HCT116 (cell line): ENCODE results near the gene TFCP2.

ENCODE experiments used
- EZH2phosphoT487 ChIP-seq: fragments of 200-600 bp; IDR thresholded peaks from 2 replicates; pipeline ENCODE4 v1.6.1; 2018; ENCODE audit warnings: antibody characterized with exemption, borderline replicate concordance
- POLR2AphosphoS5 ChIP-seq: IDR thresholded peaks from 2 replicates; pipeline ENCODE4 v1.6.1; 2011; ENCODE audit warnings: mild to moderate bottlenecking, low read depth, low read length, moderate library complexity
- SP1 ChIP-seq: IDR thresholded peaks from 2 replicates; pipeline ENCODE4 v1.6.1; 2012; ENCODE audit warnings: low read depth
- ZNF274 ChIP-seq: fragments of 200-500 bp; sonication (Bioruptor generic); IDR thresholded peaks from 2 replicates; pipeline ENCODE4 v1.6.1; 2014; ENCODE audit warnings: mild to moderate bottlenecking, low read depth, low read length, inconsistent platforms
- TF ChIP-seq, protein P1 (sequence below), 3 experiments: fragments of 200-600 bp in 1 of 3; sonication (generic) in 1 of 3; IDR thresholded peaks in 2 of 3; conservative IDR thresholded peaks in 1 of 3; 2 replicates each; pipeline ENCODE4 v1.5.1; 2012 to 2017; ENCODE audit warnings: low read depth in 2 of 3, low read length in 2 of 3, antibody characterized with exemption in 1 of 3, borderline replicate concordance in 1 of 3, control low read depth in 1 of 3, mild to moderate bottlenecking in 1 of 3, mixed read lengths in 1 of 3, mixed run types in 1 of 3, moderate library complexity in 1 of 3; ENCODE audit not compliant: insufficient read depth in 1 of 3

DNA sequence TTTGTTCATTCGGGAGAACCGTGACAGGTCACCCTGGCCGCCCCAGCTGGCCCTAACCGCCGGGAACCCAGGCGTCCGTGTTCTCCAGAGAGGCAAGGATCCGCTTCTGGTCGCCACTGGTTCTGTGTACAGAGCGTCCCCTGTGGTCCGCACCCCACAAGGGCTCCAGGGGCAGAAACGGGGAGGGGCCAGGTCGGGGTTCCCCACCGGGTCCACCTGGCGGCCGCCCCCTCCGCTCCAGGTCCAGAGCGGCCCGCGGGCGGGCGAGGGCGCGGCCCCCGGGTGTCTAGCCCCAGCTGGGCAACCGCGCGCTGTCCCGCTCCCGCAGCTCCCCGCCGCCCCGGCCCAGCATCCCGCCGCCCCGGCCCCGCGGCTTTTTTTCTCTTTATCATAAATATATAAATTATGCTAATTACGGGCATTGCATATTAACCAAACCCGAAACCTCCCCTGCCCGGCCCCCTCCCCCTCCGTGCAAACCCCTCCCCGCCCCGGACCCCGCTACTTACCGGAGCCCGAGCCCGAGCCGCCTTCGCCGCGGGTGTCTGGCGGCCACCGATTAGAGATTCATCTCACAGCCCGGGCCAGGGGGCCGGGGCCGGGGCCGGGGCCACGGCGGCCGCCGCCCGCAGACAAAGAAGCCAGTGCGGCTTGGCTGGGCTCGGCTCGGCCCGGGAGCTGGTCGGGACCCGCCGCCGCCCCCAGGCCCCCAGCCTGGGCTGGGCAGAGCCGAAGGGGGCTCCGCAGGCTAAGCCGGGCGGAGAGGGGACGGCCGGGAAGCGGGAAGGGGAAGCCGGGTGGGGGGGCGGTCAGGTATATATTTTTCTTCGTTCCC, 44.4 kb upstream of the TFCP2 start:
- TF ChIP-seq ZNF274 (no peak), POLR2AphosphoS5 (peak; percentile 28; the same call in 1 of the 2 replicates), EZH2phosphoT487 (no peak), SP1 (no peak)
- TF ChIP-seq, protein P1, sequence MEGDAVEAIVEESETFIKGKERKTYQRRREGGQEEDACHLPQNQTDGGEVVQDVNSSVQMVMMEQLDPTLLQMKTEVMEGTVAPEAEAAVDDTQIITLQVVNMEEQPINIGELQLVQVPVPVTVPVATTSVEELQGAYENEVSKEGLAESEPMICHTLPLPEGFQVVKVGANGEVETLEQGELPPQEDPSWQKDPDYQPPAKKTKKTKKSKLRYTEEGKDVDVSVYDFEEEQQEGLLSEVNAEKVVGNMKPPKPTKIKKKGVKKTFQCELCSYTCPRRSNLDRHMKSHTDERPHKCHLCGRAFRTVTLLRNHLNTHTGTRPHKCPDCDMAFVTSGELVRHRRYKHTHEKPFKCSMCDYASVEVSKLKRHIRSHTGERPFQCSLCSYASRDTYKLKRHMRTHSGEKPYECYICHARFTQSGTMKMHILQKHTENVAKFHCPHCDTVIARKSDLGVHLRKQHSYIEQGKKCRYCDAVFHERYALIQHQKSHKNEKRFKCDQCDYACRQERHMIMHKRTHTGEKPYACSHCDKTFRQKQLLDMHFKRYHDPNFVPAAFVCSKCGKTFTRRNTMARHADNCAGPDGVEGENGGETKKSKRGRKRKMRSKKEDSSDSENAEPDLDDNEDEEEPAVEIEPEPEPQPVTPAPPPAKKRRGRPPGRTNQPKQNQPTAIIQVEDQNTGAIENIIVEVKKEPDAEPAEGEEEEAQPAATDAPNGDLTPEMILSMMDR (IDR thresholded peaks at IDR 0.05 in 2 of 3, conservative IDR thresholded peaks at IDR 0.05 in 1 of 3; ENCODE audit: borderline replicate concordance in 1 of 3, insufficient read depth in 1 of 3, low read depth in 2 of 3, low read length in 2 of 3) = 0 out of 6 replicates have a peak, but pooled peaks of 2 of the 3 experiments have one; percentile 5 to 10
